ENCODE results near the gene CCDC167. TPM values are rescaled to one million over a fixed set of nuclear protein-coding genes. Genes with fewer than 3 reads are reported as not detected.
A peak's percentile ranks its signal among the peaks of the same experiment; 100 is the strongest.
"Not testable (repeated sequence)": the region's sequence is repeated elsewhere in the genome, so short reads cannot be mapped to it uniquely, and the experiment has no call there.

Gene CCDC167
- total RNA-seq, 2 experiments from 2014 or later = 52.2 to 55.0 TPM

- DNase-seq = no peak
- Mint-ChIP-seq H3K36me3 (ENCODE audit: low read depth) (peaks cover 86% of the 10 kb centered on the region), H3K27me3 (no peaks in the 10 kb centered on the region), H3K27ac (no peak overlapping the region), H3K4me3 (no peak overlapping the region), H3K4me1 (no peaks in the 10 kb centered on the region), H3K9me3 (no peaks in the 10 kb centered on the region)
- CTCF ChIA-PET = no interaction called here
- POLR2A ChIA-PET = no interaction called here
These were observed 36.6 kb downstream of the CCDC167 start for GRCh38 chr6:37463110-37463509.

DNA sequence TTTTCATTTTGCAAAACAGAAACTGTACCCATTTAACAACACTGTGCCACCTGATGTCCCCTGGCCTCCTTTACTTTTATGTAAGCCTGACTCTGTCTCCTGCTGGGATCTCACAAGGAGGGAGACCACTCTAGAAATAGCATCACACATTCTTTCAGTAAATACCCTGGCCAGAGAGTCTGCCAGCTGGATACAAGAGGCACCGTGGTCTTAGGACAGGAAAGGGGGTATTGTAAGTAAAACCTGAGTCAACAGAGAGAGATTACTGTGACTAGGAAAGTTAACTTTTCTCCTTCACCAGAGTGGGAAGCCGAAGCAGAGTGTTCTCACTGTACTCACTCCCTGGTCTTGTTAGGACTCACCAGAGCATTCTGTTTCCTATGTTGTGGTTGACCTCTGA lies 38.9 kb downstream of the CCDC167 start:
- Mint-ChIP-seq H3K9me3 (no peaks in the 10 kb centered on the region), H3K4me1 (no peaks in the 10 kb centered on the region), H3K36me3 (ENCODE audit: low read depth) (peaks cover 83% of the 10 kb centered on the region), H3K27me3 (no peaks in the 10 kb centered on the region), H3K27ac (no peak overlapping the region), H3K4me3 (no peak overlapping the region)
- ChIA-PET POLR2A (no interaction called here), CTCF (no interaction called here)
- DNase-seq = no peak

DNA sequence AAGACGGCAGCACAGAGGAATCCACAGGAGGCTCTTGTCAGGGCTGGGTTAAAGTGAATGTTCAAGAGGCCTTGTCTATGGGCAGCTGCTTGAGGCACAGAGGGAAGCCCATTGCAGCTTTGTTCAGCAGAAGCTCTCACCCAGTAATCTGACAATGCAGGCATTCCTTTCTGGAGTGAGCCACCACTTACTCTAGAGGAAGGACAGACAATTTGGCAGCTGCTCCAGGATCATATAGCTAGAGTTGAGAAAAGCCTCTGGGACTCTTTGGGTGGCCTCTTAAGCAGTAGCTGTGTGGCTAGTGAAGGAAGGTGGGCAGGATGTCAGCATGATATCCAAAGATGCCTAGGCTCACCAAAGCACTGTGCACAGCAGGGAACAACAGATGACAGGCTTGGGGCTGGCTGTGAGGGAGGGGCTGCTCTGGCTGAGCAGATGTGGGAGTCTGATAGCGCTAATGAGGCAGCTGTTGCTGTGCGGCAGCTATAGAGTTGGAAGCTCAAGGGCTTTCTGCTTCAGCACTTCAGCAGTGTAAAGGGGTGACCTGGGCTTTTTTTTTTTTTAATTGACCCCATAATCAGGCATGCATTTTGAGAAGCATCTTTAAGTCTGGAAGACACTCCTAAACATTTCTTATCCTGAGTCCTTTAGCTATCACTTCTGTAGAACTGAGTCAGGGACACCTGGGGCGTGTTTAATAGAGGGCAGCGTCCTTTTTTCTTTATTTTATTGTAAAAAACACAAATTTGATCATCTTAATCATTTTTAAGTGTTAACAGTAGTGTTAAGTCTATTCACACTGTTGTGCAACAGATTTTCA lies 39.5 kb downstream of the CCDC167 start:
- CTCF ChIA-PET = no interaction called here
- Mint-ChIP-seq H3K27me3 (no peaks in the 10 kb centered on the region), H3K9me3 (no peaks in the 10 kb centered on the region), H3K36me3 (ENCODE audit: low read depth) (peaks cover 83% of the 10 kb centered on the region), H3K4me1 (no peaks in the 10 kb centered on the region), H3K27ac (no peak overlapping the region), H3K4me3 (no peak overlapping the region)
- DNase-seq = no peak
- POLR2A ChIA-PET = interaction anchor here (0.9 kb wide), 1 partner anchor 27 kb away, joined by 3 read pairs; no protein-coding TSS in a partner anchor

GRCh38 chr6:37456816-37457560 lies 42.7 kb downstream of the CCDC167 start:
- Mint-ChIP-seq H3K27me3 (no peaks in the 10 kb centered on the region), H3K27ac (no peak overlapping the region), H3K4me1 (peaks cover 4% of the 10 kb centered on the region), H3K4me3 (no peak overlapping the region), H3K36me3 (ENCODE audit: low read depth) (peaks cover 89% of the 10 kb centered on the region), H3K9me3 (no peaks in the 10 kb centered on the region)
- ChIA-PET POLR2A (interaction anchor here (1.5 kb wide), 1 partner anchor 21 kb away, joined by 3 read pairs; no protein-coding TSS in a partner anchor), CTCF (interaction anchor here (1.1 to 1.7 kb wide), 2 partner anchors 109 to 131 kb away, joined by 3 to 4 read pairs; no protein-coding TSS in a partner anchor)
- no peak for DNase-seq

DNA sequence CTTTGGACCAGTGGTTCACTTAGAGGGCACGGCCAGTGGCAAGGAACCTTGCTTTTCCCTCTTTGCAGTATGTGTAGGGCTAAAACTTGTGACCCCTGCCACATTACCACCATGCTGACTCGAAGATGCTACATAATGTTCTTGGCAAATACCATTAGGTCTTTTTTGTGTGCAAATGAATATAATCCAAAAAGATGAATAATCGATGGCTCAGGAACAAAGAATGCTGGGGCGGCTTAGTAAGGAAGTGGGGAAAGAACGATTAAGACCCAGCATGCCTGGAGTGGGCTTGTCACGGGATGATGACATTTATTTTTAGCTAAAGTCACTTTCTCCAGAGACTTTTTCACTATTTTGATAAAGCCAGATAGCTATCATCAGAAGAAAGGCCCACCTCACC lies 43.6 kb downstream of the CCDC167 start:
- no peak for DNase-seq
- CTCF ChIA-PET = no interaction called here
- POLR2A ChIA-PET = interaction anchor here (1.5 kb wide), 1 partner anchor 21 kb away, joined by 3 read pairs; no protein-coding TSS in a partner anchor
- Mint-ChIP-seq H3K4me3 (no peak overlapping the region), H3K4me1 (peaks cover 5% of the 10 kb centered on the region), H3K9me3 (no peaks in the 10 kb centered on the region), H3K36me3 (ENCODE audit: low read depth) (peaks cover 89% of the 10 kb centered on the region), H3K27me3 (no peaks in the 10 kb centered on the region), H3K27ac (no peak overlapping the region)

DNA sequence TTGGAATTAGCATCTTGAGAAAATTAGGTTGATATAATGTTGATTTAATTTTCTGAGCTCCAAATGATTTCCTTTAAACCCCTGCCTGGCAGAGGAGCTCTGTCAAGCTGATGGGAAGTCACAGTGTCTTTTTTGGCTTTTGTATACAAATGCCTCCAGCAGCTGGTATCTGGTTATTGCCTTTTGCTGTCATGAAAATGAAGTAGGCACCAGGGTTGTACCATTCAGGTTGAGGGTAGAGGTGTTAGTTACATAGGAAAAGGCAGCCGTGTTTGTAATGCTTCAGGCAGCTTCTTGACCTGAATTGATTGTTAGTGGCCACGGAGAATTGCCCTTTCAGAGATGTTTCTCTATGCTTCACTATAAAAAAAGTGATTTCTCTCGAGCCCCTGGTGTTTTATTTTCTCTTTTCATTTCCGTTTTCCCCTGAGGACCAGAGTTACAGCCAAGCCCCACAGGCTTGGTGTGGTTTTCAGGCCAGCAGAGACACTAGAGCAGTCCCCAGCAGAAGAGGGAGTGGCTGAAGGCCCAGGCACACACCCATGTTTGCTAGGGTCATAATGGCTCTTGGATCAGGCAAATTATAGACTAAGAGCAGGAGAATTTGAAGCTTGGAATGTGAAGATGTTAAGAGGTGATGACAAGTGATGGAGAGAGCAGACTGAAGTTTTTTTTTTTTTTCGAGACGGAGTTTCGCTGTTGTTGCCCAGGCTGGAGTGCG lies 45.1 kb downstream of the CCDC167 start:
- Mint-ChIP-seq H3K9me3 (no peaks in the 10 kb centered on the region), H3K27me3 (no peaks in the 10 kb centered on the region), H3K27ac (no peak overlapping the region), H3K4me3 (no peak overlapping the region), H3K36me3 (ENCODE audit: low read depth) (peaks cover 88% of the 10 kb centered on the region), H3K4me1 (peaks cover 5% of the 10 kb centered on the region)
- CTCF ChIA-PET = no interaction called here
- POLR2A ChIA-PET = interaction anchor here (3.0 kb wide), 1 partner anchor 22 kb away, joined by 13 read pairs; the partner anchor contains the start of gene CMTR1
- DNase-seq = no peak

- peaks cover 84% of the 10 kb centered on the region for H3K36me3 Mint-ChIP-seq (ENCODE audit: low read depth)
- DNase-seq = no peak
- ChIA-PET CTCF (interaction anchor here (1.5 kb wide), 1 partner anchor 240 kb away, joined by 3 read pairs; no protein-coding TSS in a partner anchor), POLR2A (interaction anchor here (3.0 kb wide), 1 partner anchor 20 kb away, joined by 13 read pairs; the partner anchor contains the start of gene CMTR1)
- peaks cover 5% of the 10 kb centered on the region for H3K4me1 Mint-ChIP-seq
- no peaks in the 10 kb centered on the region for H3K9me3 Mint-ChIP-seq
- no peaks in the 10 kb centered on the region for H3K27me3 Mint-ChIP-seq
- H3K27ac Mint-ChIP-seq = no peak overlapping the region
- H3K4me3 Mint-ChIP-seq = no peak overlapping the region
These were observed 47.2 kb downstream of the CCDC167 start for GRCh38 chr6:37452522-37452921.

DNA sequence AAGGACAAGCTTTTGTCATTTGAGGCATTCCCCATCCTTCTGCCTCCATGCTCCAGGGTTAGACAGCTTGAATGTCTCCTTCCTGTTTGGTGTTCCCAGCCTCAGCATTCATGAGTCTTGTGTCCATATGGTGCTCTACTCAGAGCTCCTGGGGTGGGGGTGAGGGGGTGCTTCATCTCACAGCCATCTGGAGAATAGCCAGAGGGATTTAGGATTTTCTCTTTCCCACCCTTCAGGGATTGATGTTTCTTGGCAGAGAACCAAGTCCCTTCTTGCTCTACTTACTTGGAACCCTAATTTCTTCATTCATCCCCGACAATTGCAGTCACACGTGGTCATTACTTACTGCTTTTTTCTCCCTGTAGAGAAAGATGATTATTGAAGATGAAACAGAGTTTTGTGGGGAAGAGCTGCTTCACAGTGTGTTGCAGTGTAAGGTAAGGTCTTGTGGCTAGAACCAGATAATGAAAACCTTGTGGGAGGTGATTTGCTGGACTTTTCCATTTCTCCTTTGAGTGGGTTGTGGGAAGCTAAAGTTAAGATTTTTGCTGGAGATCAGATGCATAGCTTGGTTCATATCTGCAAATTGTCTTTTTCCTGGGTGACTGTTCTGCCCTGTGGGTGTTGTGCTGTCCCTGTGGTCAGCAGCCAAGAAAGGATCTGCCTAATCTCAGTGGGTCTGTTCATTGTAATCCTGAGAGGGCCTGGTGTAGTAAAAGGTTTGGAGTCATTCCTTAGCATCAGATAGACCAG lies 48.1 kb downstream of the CCDC167 start:
- no peaks in the 10 kb centered on the region for H3K9me3 Mint-ChIP-seq
- no peak overlapping the region for H3K4me3 Mint-ChIP-seq
- no peak for DNase-seq
- H3K27me3 Mint-ChIP-seq = no peaks in the 10 kb centered on the region
- peaks cover 5% of the 10 kb centered on the region for H3K4me1 Mint-ChIP-seq
- no peak overlapping the region for H3K27ac Mint-ChIP-seq
- H3K36me3 Mint-ChIP-seq (ENCODE audit: low read depth) = peaks cover 84% of the 10 kb centered on the region
- ChIA-PET POLR2A (no interaction called here), CTCF (no interaction called here)

- Mint-ChIP-seq H3K27me3 (no peaks in the 10 kb centered on the region), H3K36me3 (ENCODE audit: low read depth) (peaks cover 83% of the 10 kb centered on the region), H3K9me3 (no peaks in the 10 kb centered on the region), H3K4me1 (peaks cover 5% of the 10 kb centered on the region), H3K4me3 (no peak overlapping the region), H3K27ac (no peak overlapping the region)
- ChIA-PET POLR2A (interaction anchor here (0.6 to 1.0 kb wide), 3 partner anchors 9 to 110 kb away, joined by 3 read pairs; no protein-coding TSS in a partner anchor), CTCF (no interaction called here)
- no peak for DNase-seq
These were observed 49.7 kb downstream of the CCDC167 start for GRCh38 chr6:37449984-37450383.

- not testable (repeated sequence) for H3K9me3 Mint-ChIP-seq, DNase-seq, H3K27me3 Mint-ChIP-seq
- ChIA-PET CTCF (interaction anchor here (1.1 to 3.8 kb wide), 2 partner anchors 10 to 424 kb away, joined by 3 to 12 read pairs; partner anchors contain the start of gene CMTR1), POLR2A (interaction anchor here (0.8 to 5.9 kb wide), 2 partner anchors 10 to 73 kb away, joined by 3 to 79 read pairs; partner anchors contain the start of gene CMTR1)
- peak overlapping the region; percentile 74 for H3K4me3 Mint-ChIP-seq
- peaks cover 22% of the 10 kb centered on the region for H3K4me1 Mint-ChIP-seq
- peaks cover 78% of the 10 kb centered on the region for H3K36me3 Mint-ChIP-seq (ENCODE audit: low read depth)
- peak overlapping the region; percentile 84 for H3K27ac Mint-ChIP-seq
These were observed 56.5 kb downstream of the CCDC167 start for GRCh38 chr6:37443216-37443542.

GRCh38 chr6:37442416-37443215 lies 57.1 kb downstream of the CCDC167 start:
- peaks cover 80% of the 10 kb centered on the region for H3K36me3 Mint-ChIP-seq (ENCODE audit: low read depth)
- no peaks in the 10 kb centered on the region for H3K9me3 Mint-ChIP-seq
- CTCF ChIA-PET = interaction anchor here (0.7 to 3.8 kb wide), 3 partner anchors 10 to 424 kb away, joined by 3 to 12 read pairs (median 3); partner anchors contain the start of gene CMTR1
- H3K4me3 Mint-ChIP-seq = peak overlapping the region; percentile 74
- DNase-seq = no peak
- H3K4me1 Mint-ChIP-seq = peaks cover 26% of the 10 kb centered on the region
- H3K27me3 Mint-ChIP-seq = no peaks in the 10 kb centered on the region
- H3K27ac Mint-ChIP-seq = peak overlapping the region; percentile 84
- POLR2A ChIA-PET = interaction anchor here (0.8 to 5.9 kb wide), 3 partner anchors 10 to 73 kb away, joined by 3 to 79 read pairs (median 3); partner anchors contain the start of gene CMTR1
